GM23338 (cell line): ENCODE data around the gene PGBD5. TPM values are rescaled to one million over a fixed set of nuclear protein-coding genes. Genes with fewer than 3 reads are reported as not detected.

Experiments
- ATAC-seq: fragments of 200-7000 bp; cut with Tn5 transposase; 3 replicates; pipeline ENCODE4 v1.9.1; 2020
- DNase-seq: peaks from one replicate; pipeline ENCODE4 v3.0.0-alpha.2; 2015; ENCODE audit warnings: low spot score
- H2AFZ ChIP-seq: fragments of 200-600 bp; sonication (generic); 2 replicates; pipeline ENCODE4 v1.8.0; 2016; ENCODE audit warnings: antibody characterized with exemption, mild to moderate bottlenecking, moderate library complexity
- H3F3A ChIP-seq: fragments of 200-600 bp; sonication (generic); replicated peaks from 2 replicates; pipeline ENCODE4 v1.8.0; 2017; ENCODE audit warnings: antibody characterized with exemption, mixed run types, low read depth
- H3K27ac ChIP-seq: fragments of 200-600 bp; sonication (generic); 2 replicates; pipeline ENCODE4 v1.6.1; 2016; ENCODE audit warnings: low read depth
- H3K27me3 ChIP-seq: fragments of 200-600 bp; sonication (generic); 2 replicates; pipeline ENCODE4 v1.8.0; 2016; ENCODE audit warnings: mild to moderate bottlenecking, mixed run types, moderate library complexity; ENCODE audit not compliant: insufficient read depth
- H3K36me3 ChIP-seq: fragments of 200-600 bp; sonication (generic); 2 replicates; pipeline ENCODE4 v1.8.0; 2016; ENCODE audit warnings: mild to moderate bottlenecking; ENCODE audit not compliant: insufficient read depth
- H3K4me1 ChIP-seq: fragments of 200-600 bp; sonication (generic); 2 replicates; pipeline ENCODE4 v1.8.0; 2016; ENCODE audit warnings: mild to moderate bottlenecking, moderate library complexity; ENCODE audit not compliant: insufficient read depth
- H3K4me2 ChIP-seq: fragments of 200-600 bp; sonication (generic); 2 replicates; pipeline ENCODE4 v1.7.1; 2017; ENCODE audit warnings: mixed run types
- H3K4me3 ChIP-seq: fragments of 200-600 bp; sonication (generic); 2 replicates; pipeline ENCODE4 v1.6.1; 2016; ENCODE audit warnings: mixed run types
- H3K79me2 ChIP-seq: fragments of 200-600 bp; sonication (generic); replicated peaks from 2 replicates; pipeline ENCODE4 v1.8.0; 2017; ENCODE audit warnings: mild to moderate bottlenecking; ENCODE audit not compliant: insufficient read depth
- H3K9me2 ChIP-seq: fragments of 200-600 bp; sonication (generic); 2 replicates; pipeline ENCODE4 v1.8.0; 2017; ENCODE audit not compliant: insufficient read depth
- H4K20me1 ChIP-seq: fragments of 200-600 bp; sonication (generic); replicated peaks from 2 replicates; pipeline ENCODE4 v1.8.0; 2017; ENCODE audit warnings: mild to moderate bottlenecking; ENCODE audit not compliant: insufficient read depth
- H3K27ac Mint-ChIP-seq: 2 replicates; pipeline ENCODE4 v1.8.0; 2020; ENCODE audit warnings: inconsistent platforms, mild to moderate bottlenecking, moderate library complexity, mixed read lengths
- H3K27me3 Mint-ChIP-seq: 3 replicates; pipeline ENCODE4 v1.8.0; 2022; ENCODE audit warnings: low read depth, mild to moderate bottlenecking, moderate library complexity, mixed read lengths, inconsistent platforms; ENCODE audit not compliant: insufficient read depth, poor library complexity
- H3K36me3 Mint-ChIP-seq: 3 replicates; pipeline ENCODE4 v1.8.0; 2021; ENCODE audit warnings: low read depth, mild to moderate bottlenecking, inconsistent platforms, moderate library complexity, mixed read lengths
- H3K4me1 Mint-ChIP-seq: 3 replicates; pipeline ENCODE4 v1.8.0; 2020; ENCODE audit warnings: mild to moderate bottlenecking, inconsistent platforms, mixed read lengths
- H3K4me3 Mint-ChIP-seq: 3 replicates; pipeline ENCODE4 v1.8.0; 2021; ENCODE audit warnings: moderate library complexity, mild to moderate bottlenecking, inconsistent platforms, mixed read lengths
- H3K9me3 Mint-ChIP-seq: 3 replicates; pipeline ENCODE4 v1.8.0; 2020; ENCODE audit warnings: moderate library complexity, mild to moderate bottlenecking, inconsistent platforms, mixed read lengths
- CREB1 ChIP-seq: fragments of 250-450 bp; sonication (Bioruptor Pico); IDR thresholded peaks from 2 replicates; pipeline ENCODE4 v1.5.0; 2020; ENCODE audit warnings: low read depth, mild to moderate bottlenecking, moderate library complexity
- EZH2 ChIP-seq: fragments of 200-600 bp; sonication (generic); IDR thresholded peaks from one replicate; pipeline ENCODE4 v1.8.0; 2017; ENCODE audit warnings: antibody characterized with exemption, mild to moderate bottlenecking, low read depth; ENCODE audit not compliant: unreplicated experiment
- JUNB ChIP-seq: IDR thresholded peaks from one replicate; pipeline ENCODE4 v1.6.1; 2016; ENCODE audit warnings: antibody characterized with exemption; ENCODE audit not compliant: unreplicated experiment
- NANOG ChIP-seq: IDR thresholded peaks from 2 replicates; pipeline ENCODE4 v1.6.1; 2016; ENCODE audit warnings: antibody characterized with exemption, borderline replicate concordance
- REST ChIP-seq: IDR thresholded peaks from one replicate; pipeline ENCODE4 v1.6.1; 2018; ENCODE audit warnings: antibody characterized with exemption; ENCODE audit not compliant: unreplicated experiment
- ZNF462 ChIP-seq: fragments of 250-450 bp; sonication (Bioruptor Pico); IDR thresholded peaks from 2 replicates; pipeline ENCODE4 v1.5.0; 2020; ENCODE audit warnings: mild to moderate bottlenecking, moderate library complexity
- polyA plus RNA-seq: library from polyadenylated mRNA; unstranded; fragments of >200 nt; fragmentation: Nextera tagmentation; extraction: Ambion mirVana; gene quantifications from 2 replicates; pipeline ENCODE4 v1.2.1, GENCODE V29; 2016
- total RNA-seq: library from RNA; depleted of rRNA; stranded (reverse); fragments of >200 nt; shearing (Covaris generic); gene quantifications from 2 replicates; pipeline ENCODE4 v1.2.3, GENCODE V29; 2014

Gene PGBD5
- total and polyA plus RNA-seq, 2 experiments from 2014 or later: 3.4 to 16.6 TPM

GRCh38 chr1:230381049-230381467, 45.1 kb downstream of the PGBD5 start (continued):
- TF ChIP-seq ZNF462 (CRISPR knock-in tag) (no peak), CREB1 (CRISPR knock-in tag) (no peak)

- Histone ChIP-seq H3K27me3 (no peaks in the 10 kb centered on the region), H4K20me1 (no peaks in the 10 kb centered on the region), H2AFZ (no peak overlapping the region), H3K9me2 (0 out of 2 replicates have a peak, but pooled peaks cover 3% of the 10 kb centered on the region), H3F3A (no peaks in the 10 kb centered on the region), H3K4me2 (no peak overlapping the region), H3K27ac (no peak overlapping the region), H3K4me1 (peaks cover 23% of the 10 kb centered on the region), H3K36me3 (0 out of 2 replicates have a peak, but pooled peaks cover 4% of the 10 kb centered on the region), H3K4me3 (no peak overlapping the region), H3K79me2 (peaks cover 8% of the 10 kb centered on the region; the same call in 1 of the 2 replicates)
- DNase-seq: no peak
- Mint-ChIP-seq H3K27me3 (no peaks in the 10 kb centered on the region), H3K36me3 (peaks cover 22% of the 10 kb centered on the region), H3K4me3 (no peak overlapping the region), H3K9me3 (peaks cover 12% of the 10 kb centered on the region), H3K27ac (no peak overlapping the region), H3K4me1 (peaks cover 35% of the 10 kb centered on the region)
- ATAC-seq: no peak
- TF ChIP-seq JUNB (no peak), NANOG (no peak), REST (no peak), ZNF462 (CRISPR knock-in tag) (no peak), EZH2 (no peak)
Observed at GRCh38 chr1:230379928-230380327, 46.2 kb downstream of the PGBD5 start.
